ENCODE results near the gene GEMIN7. TPM values are rescaled to one million over a fixed set of nuclear protein-coding genes. Genes with fewer than 3 reads are reported as not detected.

GEMIN7 gene
- total RNA-seq, 1 experiment from 2014 or later: 46.0 TPM

- Histone ChIP-seq H2AK5ac (ENCODE audit: insufficient read length, low read length) (no peak overlapping the region), H2AFZ (ENCODE audit: low read length) (no peak overlapping the region), H3K4ac (ENCODE audit: low read depth, low read length) (no peak overlapping the region), H2BK120ac (ENCODE audit: low read depth, low read length, poor library complexity, severe bottlenecking) (no peak overlapping the region), H4K8ac (replicated peaks; ENCODE audit: insufficient read length, low read depth, low read length) (no peak overlapping the region), H3K4me1 (ENCODE audit: insufficient read depth, low read length) (no peaks in the 10 kb centered on the region), H3K9ac (ENCODE audit: extremely low read depth, insufficient read length, low read length) (no peak overlapping the region), H2BK15ac (ENCODE audit: low read depth, low read length) (no peak overlapping the region), H4K91ac (ENCODE audit: insufficient read length, low read depth, low read length) (no peak overlapping the region), H3K56ac (ENCODE audit: insufficient read length, low read depth, low read length) (no peak overlapping the region), H3K23ac (ENCODE audit: insufficient read length, low read depth, low read length) (no peak overlapping the region), H3K27me3 (ENCODE audit: insufficient read depth, low read length) (no peaks in the 10 kb centered on the region), H4K5ac (ENCODE audit: insufficient read length, low read depth, low read length) (no peak overlapping the region), H3K4me2 (ENCODE audit: insufficient read depth, insufficient read length, low read length) (no peak overlapping the region), H3K9me3 (ENCODE audit: control insufficient read depth, low read depth, low read length) (no peaks in the 10 kb centered on the region), H3K79me2 (ENCODE audit: insufficient read depth, low read length) (peaks cover 5% of the 10 kb centered on the region; the same call in 1 of the 2 replicates), H3K14ac (ENCODE audit: insufficient read depth, low read length) (no peak overlapping the region), H3K18ac (ENCODE audit: insufficient read length, low read depth, low read length) (no peak overlapping the region), H2BK12ac (ENCODE audit: insufficient read length, low read depth, low read length) (no peak overlapping the region), H3K79me1 (ENCODE audit: insufficient read depth, low read depth, low read length, poor library complexity, severe bottlenecking) (no peaks in the 10 kb centered on the region), H4K20me1 (ENCODE audit: control insufficient read depth, insufficient read depth, insufficient read length) (no peaks in the 10 kb centered on the region), H3K23me2 (ENCODE audit: insufficient read length, low read depth, low read length, poor library complexity, severe bottlenecking) (no peaks in the 10 kb centered on the region), H2BK5ac (ENCODE audit: insufficient read length, low read length) (no peak overlapping the region), H2BK20ac (ENCODE audit: low read depth, low read length, poor library complexity, severe bottlenecking) (no peak overlapping the region), H3T11ph (ENCODE audit: low read length) (no peak overlapping the region), H3K27ac (ENCODE audit: insufficient read length, low read depth, low read length) (no peak overlapping the region)
- Mint-ChIP-seq H3K9me3 (no peaks in the 10 kb centered on the region; a peak in 1 of 5 replicates), H3K4me3 (no peak overlapping the region; a peak in 1 of 5 replicates), H3K36me3 (ENCODE audit: insufficient read depth in 1 of 3, low read depth in 3 of 3) (peaks cover 14 to 52% (median 46%) of the 10 kb centered on the region in 3 experiments; a peak in 6 of 7 replicates), H3K27ac (peak overlapping the region in 2 of 3 experiments; percentile 43 to 85; a peak in 2 of 7 replicates), H3K4me1 (no peaks in the 10 kb centered on the region; a peak in 2 of 4 replicates), H3K27me3 (ENCODE audit: low read depth) (no peaks in the 10 kb centered on the region)
- DNase-seq: no peak
- no peak for TF ChIP-seq CTCF (conservative IDR thresholded peaks at IDR 0.05)
- no CpG with 5 or more reads among the region's 7 CpGs for WGBS (ENCODE audit: extremely low coverage, insufficient read length, low lambda C conversion rate)
Observed at GRCh38 chr19:45047188-45047797, 31.8 kb upstream of the GEMIN7 start.

Data from H9 (cell line).